Stimulated activated CD4-positive, alpha-beta T cell treated with anti-CD3 and anti-CD28 coated beads, TNF-alpha, amount 100 ng/mL, for 4 hours (primary cell): ENCODE measurements around the gene CCDC157.
A peak's percentile ranks its signal among the peaks of the same experiment; 100 is the strongest.
"Not testable (repeated sequence)": the region's sequence is repeated elsewhere in the genome, so short reads cannot be mapped to it uniquely, and the experiment has no call there.

Experiments used
- DNase-seq, 3 experiments: peaks; one replicate each; pipeline ENCODE4 v3.0.0-alpha.2; 2020; ENCODE audit warnings: low read depth in 3 of 3

The CCDC157 gene

DNA sequence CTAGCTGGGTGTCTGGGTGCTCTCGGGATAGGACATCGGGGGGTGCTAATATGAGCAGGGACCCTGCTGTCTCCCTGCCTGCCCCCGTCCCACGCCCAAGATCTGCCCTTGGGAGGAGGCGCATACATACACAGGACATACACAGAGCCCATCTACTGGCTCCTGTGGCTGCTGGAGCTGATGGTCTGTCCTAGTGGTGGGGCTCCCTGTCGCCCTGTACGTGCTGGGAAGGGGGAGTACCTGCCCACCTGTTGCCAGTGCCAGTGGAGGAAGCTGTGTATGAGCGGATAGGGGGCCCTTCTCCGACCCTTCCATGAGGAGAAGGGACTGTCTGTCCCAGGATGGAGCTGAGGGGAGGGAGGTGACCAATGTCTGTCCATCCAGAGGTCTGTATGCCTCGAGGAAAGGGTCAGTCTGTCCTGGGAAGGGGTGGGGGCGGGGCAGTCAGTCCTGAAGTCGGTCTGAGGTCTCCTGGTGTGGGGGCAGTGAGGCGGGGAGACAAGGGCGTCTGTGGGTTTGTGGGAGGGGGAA, 31.0 kb upstream of the CCDC157 start:
- DNase-seq, result no peak

DNA sequence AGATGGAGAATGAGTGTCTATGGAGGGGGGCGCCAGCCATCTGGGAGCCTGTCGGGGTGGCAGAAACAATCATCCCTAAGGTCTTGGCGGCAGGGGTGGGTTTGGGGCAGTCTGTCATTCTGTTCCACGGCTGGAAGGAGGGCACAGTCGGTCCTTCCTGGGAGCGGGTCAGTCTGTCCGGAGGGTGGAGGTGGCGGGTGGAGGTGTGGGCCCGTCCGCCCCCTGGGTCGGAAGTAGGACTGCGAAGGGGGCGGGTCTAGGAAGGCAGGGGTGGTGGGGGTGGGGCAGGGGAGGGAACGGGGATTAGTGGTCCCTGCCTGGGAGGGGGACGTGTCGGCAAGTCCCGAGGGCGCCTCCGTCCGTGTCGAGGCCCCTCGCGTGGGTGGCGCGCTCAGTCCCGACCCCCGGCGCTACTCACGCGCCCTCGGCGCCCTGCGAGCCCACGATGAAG, 30.5 kb upstream of the CCDC157 start:
- DNase-seq, result peak in 1 of 3 experiments; percentile 21

DNA sequence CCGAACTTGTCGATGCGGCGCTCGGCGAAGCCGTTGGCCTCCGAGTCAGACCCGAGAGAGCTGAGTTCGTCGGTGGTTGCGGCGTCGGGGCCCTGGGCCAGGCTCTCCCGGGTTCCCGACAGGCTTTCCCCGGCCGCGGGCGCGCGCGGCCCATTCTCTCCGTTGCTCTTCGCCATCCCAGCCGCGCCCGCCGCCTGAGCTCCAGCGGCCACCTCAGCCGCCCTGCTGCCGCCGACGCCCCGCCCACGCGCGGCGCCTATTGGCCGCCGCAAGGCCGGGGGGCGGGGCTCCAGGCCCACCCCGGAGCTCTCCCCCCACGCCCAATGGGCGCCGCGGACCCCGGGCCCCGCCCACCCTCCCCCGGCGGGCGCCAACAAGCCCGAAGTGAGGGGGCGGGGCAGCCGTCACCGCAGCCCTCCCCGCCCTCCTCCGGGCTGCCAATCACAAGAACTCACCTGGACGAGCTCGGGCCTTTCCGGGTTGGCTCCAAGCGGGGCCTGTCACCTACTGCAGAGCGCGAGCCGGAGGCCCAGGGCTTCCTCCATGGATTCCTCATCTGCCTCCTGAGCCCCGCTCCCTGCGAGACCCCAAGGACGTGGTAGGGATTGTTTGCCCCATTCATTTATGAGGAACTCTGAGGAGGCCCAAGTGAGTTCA, 30.0 kb upstream of the CCDC157 start, which contains the start of gene TBC1D10A:
Gene TBC1D10A (minus strand): TSS at position 236 of the 657 bp plus-strand sequence. CDS start 60 bp downstream, at position 176.
- DNase-seq, result peak; percentile 87 to 90 (median 87)

- DNase-seq, result no peak
Observed at GRCh38 chr22:30327864-30328345, 28.9 kb upstream of the CCDC157 start.

DNA sequence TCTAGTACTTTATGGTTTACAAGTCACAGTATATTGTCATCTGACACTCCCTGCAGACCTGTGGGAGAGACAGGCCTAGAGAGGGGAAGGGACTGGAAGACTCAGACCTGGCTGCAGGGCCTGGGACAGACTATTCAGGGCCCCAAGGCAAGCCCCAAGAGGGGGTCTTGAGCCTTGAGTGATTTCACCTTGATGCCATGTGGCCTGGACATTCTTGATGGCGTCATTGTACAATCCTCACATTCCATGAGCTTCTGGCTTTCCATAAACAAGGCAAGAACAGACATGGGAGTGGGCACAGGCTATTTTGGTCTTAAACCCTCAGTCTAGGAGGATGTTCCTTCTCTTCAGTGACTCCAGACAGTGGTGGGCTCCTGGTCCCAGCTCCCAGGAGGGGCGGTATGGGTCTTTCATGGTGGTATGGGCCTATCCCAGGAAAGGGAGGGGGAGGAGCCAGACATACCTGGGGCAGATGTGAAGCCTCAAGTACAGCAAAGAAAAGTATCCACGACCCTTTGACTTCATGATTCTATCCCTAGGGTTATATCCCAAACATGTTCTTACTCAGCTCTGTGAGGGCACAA, 28.2 kb upstream of the CCDC157 start:
- no peak for DNase-seq

- DNase-seq, result no peak
Observed at GRCh38 chr22:30332551-30332950, 24.3 kb upstream of the CCDC157 start.

DNA sequence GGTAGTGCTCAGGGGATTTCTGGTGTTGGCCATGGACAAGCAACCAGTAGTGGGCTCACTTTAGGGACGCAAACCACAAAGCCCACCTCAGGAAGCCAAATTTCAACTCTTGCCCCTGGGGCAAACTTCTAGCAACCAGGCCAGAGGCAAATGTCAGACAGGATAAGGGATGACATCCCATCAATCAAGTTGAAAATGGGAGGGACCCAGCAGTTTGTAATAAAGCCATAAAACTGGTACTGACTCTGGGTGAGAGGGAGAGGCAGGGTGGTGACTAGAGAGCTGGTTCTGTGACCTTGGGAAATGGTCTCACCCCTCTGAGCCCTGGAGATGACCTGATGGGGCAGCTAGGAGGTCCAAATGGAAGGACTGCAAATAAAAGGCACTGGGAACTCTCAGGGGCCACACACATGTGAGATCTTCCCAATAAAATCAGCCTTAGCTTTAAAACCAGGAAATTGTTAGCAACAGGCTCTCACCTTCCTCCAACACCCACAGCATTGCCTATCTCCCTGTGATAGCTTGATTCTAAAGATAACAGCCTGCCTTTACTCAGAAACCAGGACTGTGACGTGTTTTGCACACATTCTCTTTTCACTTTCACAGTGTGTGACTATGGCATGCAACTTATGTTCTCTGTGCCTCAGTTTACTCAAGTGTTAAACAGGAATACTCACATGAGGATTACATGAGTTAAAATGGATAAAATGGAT, 23.7 kb upstream of the CCDC157 start:
- DNase-seq, result no peak

DNA sequence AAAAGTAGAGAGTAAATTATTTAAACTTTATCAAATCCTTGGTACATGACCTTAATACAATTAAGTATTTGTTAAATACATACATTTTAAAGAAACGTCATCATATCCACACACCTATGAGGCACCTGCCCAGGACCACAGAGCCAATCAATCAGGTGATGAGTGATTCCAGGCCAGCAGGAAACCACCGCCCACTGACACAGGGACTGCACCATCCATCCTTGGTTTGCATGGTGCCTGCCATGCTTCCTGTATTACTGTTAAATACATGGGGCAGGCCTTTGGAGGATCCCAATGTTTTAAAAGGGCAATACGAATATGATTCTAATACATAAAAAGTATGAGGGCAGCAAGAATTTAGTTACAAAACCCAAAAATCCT, 23.1 kb upstream of the CCDC157 start:
- no peak for DNase-seq

DNA sequence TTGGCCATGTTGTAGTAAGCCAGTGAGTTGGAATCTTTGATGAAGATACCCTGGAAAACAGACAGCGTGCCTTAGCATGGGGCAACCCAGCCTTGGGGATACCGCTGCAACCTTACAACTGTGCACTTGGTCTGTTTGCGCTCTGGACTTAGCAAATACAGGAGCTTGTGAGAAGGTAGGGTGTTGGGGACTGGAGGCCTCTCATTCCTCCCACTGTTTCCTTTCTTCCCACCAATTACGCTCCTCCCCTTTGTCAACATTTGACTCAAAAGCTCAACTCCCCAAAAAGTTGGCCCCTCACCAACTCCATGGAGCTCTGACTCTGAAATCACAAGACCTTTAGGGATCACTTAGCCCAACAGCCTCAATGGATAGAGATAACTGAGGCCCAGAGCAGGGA, 22.2 kb upstream of the CCDC157 start:
- DNase-seq, result no peak

DNA sequence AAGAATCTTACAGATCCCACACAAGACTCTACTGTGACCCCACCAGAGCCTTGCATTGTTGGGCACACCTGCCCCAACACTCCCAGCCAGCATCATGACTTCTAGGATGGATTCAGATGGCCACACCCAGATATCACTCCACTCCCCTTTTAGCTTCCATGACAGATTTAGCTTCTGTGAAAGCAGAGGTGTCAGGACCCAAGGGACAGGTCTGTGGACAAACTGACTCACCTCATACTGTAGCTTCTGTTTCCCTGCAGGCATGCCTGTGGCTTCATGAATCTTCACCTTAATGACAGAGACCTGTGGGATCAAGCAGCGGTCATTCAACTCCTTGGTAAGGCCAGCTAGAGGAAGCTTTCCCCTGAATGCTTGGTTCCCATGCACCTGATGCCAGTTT, 21.6 kb upstream of the CCDC157 start:
- DNase-seq, result no peak

GRCh38 chr22:30336752-30337460, 19.9 kb upstream of the CCDC157 start:
- no peak for DNase-seq

DNA sequence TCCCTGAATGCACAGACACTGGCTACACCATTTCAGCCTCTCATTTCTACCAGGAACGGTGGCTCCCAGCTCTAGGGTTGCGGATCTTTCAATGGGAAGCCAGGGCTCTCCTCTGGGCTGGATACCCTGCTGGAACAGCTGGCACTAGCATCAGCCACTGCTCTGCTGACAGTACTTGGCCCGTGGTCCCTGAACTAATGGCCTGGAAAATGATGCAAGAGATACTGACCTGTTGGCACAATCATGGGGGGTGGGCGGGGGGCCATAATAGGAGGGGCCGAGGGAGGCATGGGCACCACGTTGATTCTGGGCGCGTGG, 19.4 kb upstream of the CCDC157 start:
- no peak for DNase-seq

GRCh38 chr22:30338341-30338740, 18.5 kb upstream of the CCDC157 start:
- not testable (repeated sequence) for DNase-seq

DNA sequence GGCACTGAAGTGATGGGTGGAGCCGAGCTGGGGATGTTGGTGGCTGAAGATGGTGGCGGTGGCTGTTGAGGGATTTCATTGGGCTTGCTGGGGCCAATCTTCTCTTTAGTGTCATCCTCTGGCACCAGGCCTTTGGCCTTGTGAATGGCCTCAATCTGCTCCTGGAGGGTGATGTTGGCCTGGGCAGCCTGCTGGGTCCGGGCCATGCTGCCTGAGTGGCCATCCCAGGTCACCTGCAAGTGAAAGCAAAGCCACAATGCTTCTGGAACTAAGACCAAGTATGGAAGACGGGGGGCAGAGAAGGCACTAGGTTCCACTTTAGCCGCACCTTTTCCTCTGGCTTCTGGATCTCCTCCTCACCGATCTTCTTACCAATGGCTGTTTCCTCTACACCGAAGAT, 18.0 kb upstream of the CCDC157 start:
- DNase-seq, result no peak

DNA sequence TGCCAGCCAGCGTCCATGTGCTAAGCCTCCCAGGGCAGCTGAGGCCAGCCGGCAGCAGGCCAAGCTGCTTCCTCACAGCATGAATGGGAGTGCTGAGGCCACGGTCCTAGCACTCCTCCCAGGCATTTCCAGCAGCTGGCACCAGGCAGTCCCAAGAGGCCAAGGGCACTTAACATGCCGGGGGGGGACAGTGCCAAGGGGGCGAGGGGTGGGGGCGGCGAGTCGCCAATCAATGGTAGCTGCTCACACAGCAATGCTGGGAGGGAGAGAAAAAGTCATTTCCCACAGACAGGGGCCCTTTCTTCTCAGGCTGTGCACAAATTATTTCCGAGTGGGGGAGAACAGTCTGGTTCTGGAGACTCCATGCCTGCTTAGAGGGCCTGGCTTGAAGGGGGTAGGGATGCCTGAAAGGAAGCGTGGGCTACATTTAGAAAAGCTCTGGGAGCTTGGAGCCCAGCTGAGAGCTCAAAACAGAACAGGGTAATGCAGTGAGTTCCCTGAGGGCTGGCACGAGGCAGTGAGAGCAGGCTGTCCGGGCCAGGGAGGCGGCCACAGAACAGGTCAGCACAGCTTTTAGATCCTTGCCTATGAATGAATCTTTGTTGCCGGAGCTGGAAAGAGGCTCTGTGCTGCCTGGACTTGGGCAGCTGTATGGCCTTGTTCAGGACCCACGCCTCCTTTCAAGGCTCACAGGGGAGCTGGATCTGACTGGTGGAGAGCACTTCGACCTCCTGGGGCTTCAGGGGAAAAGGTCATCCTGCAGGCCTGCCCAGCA, 15.7 kb upstream of the CCDC157 start:
- DNase-seq, result no peak

DNA sequence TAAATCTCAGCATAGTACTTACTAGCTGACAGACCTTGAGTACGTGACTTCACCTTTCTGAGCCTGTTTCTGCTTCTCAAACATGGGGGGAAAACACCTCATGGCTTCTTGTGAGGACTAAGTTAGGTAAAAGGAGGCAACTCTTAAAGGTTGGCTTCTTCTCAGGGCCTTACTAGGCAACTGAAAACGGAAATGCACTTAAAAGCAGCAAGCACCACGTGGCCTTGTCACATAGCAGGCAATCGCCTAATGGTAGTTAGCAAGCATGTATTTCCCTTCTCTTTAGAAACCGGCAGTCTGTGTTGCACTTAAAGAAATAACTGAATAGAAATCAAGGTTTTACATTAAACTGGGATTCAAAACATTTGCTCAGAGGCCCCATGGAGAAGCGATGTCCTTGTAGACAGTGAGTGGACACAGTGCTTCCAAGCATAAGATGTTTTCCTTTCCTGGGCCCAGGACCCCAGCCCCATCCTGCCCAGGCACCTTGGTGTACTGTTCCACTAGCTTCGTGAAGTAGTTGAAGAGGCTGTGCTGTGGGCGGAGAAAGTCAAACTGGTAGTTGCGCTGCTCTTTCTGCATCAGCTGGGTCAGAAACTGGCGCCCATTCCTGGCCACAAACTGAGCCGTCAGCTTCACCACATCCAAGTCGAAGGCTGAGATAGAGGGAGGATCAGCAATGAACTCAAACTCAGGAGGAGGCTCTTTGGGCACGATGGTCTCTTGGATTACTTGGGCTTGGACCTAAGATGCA, 12.2 kb upstream of the CCDC157 start:
- DNase-seq, result no peak

DNA sequence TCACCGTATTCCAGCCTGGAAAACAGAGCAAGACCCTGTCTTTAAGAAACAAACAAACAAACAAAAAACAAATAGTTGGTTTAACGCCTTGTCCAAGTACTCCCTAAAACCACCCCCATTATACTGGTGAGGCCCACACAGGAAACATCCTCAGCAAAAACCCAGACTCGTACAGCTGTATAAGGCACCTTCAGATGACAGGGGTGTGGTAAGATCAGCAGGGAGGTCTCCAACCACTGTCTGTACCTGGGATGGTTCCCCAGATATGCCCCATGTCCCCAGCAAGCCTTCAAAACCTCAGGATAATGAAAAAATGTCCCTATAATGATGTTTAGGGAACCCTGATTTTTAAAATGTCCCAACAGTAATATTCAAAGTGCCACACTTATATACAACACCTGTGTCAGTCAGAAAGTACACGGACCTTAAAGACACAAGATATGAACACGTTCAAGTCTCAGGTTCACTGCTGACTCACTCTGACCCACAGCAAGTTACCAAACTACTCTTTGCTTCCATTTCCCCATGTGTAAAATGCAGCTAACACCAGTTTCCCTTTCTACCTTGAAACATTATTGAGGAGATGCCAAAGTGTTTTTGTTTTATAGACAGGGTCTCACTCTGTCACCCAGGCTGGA, 9.4 kb upstream of the CCDC157 start:
- no peak for DNase-seq

GRCh38 chr22:30348404-30348803, 8.4 kb upstream of the CCDC157 start:
- DNase-seq, result no peak

DNA sequence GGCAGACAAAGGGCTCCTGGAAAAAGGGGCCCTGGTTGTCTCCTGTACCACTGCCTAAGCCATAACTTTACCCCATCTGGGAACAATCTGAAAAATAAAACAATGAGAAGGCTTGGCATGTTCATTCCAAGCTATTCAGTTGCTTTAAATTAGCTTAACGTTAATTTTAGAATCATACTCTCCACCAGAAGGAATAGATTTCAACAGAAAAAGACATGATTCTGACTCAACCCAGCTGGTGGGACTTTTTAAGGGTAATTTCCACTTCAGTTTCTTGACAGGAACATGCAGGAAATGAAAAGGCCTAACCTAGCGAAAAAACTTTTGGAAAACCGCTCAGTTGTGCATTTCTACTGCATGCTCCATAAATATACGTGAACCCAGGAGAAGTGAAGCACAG, 8.0 kb upstream of the CCDC157 start:
- DNase-seq, result no peak

DNA sequence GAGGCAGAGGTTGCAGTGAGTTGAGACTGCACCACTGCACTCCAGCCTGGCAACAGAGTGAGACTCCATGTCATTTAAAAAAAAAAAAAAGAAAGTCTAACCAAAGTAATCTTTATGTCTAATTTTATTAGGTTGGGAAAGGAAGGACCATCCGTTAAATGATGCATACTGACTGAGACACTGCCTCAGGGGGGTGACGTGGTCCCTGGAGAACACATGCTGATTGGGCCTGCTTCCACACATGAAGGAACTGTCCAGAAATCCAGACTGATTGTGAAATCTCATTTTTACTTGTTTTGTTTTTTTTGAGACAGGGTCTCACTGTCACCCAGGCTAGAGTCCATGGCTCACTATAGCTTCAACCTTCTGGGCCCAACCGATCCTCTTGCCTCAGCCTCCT, 5.6 kb upstream of the CCDC157 start:
- DNase-seq, result no peak
